Activated CD4-positive, CD25-positive, alpha-beta regulatory T cell treated with anti-CD3 and anti-CD28 coated beads, Interleukin-2, amount 50 U/mL, for 24 hours (primary cell): Measurements from ENCODE around the gene PGGHG.
"Not testable (repeated sequence)": the region's sequence is repeated elsewhere in the genome, so short reads cannot be mapped to it uniquely, and the experiment has no call there.

Experiments used
- ATAC-seq, 2 donors: fragments of 150-1000 bp; cut with Tn5 transposase; one replicate each; pipeline ENCODE4 v1.10.0; 2021; ENCODE audit warnings: mild to moderate bottlenecking in 1 of 2, moderate library complexity in 1 of 2

The PGGHG gene

GRCh38 chr11:313787-314553 is 25.0 kb downstream of the PGGHG start, which contains the start of gene IFITM1:
Gene IFITM1 (plus strand): TSS chr11:314040. CDS start chr11:314171, 131 bp downstream.
- ATAC-seq = peak; percentile 43 to 52

GRCh38 chr11:314554-314875 is 25.6 kb downstream of the PGGHG start:
- ATAC-seq = peak in 1 of 2 donors; percentile 2

GRCh38 chr11:315051-315481 is 26.1 kb downstream of the PGGHG start:
- ATAC-seq = peak in 1 of 2 donors; percentile 7

- ATAC-seq = no peak
Observed at GRCh38 chr11:315516-315994, 26.6 kb downstream of the PGGHG start.

GRCh38 chr11:316031-316701 is 27.2 kb downstream of the PGGHG start:
- ATAC-seq = no peak

- no peak for ATAC-seq
Observed at GRCh38 chr11:316891-317301, 28.0 kb downstream of the PGGHG start.

GRCh38 chr11:317668-318404 is 28.9 kb downstream of the PGGHG start:
- peak in 1 of 2 donors; percentile 15 for ATAC-seq

- peak; percentile 29 to 33 for ATAC-seq
Observed at GRCh38 chr11:318405-319120, 29.6 kb downstream of the PGGHG start.

GRCh38 chr11:319121-319887 is 30.4 kb downstream of the PGGHG start:
- ATAC-seq = not testable (repeated sequence)

GRCh38 chr11:319888-320273 is 31.0 kb downstream of the PGGHG start:
- not testable (repeated sequence) for ATAC-seq

- ATAC-seq = no peak
Observed at GRCh38 chr11:324156-324555, 35.2 kb downstream of the PGGHG start.

GRCh38 chr11:324593-325517 is 35.9 kb downstream of the PGGHG start:
- not testable (repeated sequence) for ATAC-seq

GRCh38 chr11:325796-326591 is 37.1 kb downstream of the PGGHG start:
- ATAC-seq = no peak

GRCh38 chr11:326592-326841 is 37.6 kb downstream of the PGGHG start:
- ATAC-seq = peak in 1 of 2 donors; percentile 11

GRCh38 chr11:326842-327580 is 38.1 kb downstream of the PGGHG start:
- ATAC-seq = peak; percentile 22 to 31

GRCh38 chr11:327581-327923 is 38.6 kb downstream of the PGGHG start:
- no peak for ATAC-seq

- no peak for ATAC-seq
Observed at GRCh38 chr11:328012-328411, 39.1 kb downstream of the PGGHG start.

GRCh38 chr11:328516-329100 is 39.7 kb downstream of the PGGHG start:
- not testable (repeated sequence) for ATAC-seq

GRCh38 chr11:329886-330253 is 40.9 kb downstream of the PGGHG start:
- ATAC-seq = no peak
